ENCODE measurements around the gene ABCC12. TPM values are rescaled to one million over a fixed set of nuclear protein-coding genes. Genes with fewer than 3 reads are reported as not detected.

ABCC12 gene
- total and polyA plus RNA-seq, 10 of the 15 experiments (the other 5 are each of a cell fraction or from before 2014, with no cell fraction given), result 0.02 to 0.03 (median 0.03) TPM; not detected in 6

DNA sequence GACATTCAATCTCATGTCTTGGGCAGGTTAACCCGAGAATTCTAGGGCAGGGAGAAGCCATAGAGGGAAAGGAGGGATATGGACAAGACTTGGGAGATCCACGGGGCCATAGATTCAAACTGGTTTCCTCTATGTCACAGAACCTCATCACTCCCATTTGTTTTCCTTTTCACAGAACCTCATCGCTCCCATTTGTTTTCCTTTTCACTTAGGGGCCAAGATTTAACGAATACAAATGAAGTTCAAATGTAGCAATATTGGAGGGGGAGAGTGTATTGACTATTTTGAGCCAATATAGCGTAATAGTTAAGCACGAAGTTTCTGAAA, 49.0 kb upstream of the ABCC12 start:
- DNase-seq (ENCODE audit: low read depth, low spot score), result no peak
- intact Hi-C loops (cut with micrococcal nuclease; ENCODE audit: unreplicated experiment) (no loop called here), in situ Hi-C loops (cut with MboI) (no loop called here)
- Histone ChIP-seq H2AFZ (ENCODE audit: control insufficient read depth, low read depth, low read length) (no peak overlapping the region), H3K9me3 (replicated peaks; ENCODE audit: control insufficient read depth, insufficient read depth, low read length) (no peaks in the 10 kb centered on the region), H3K27me3 (replicated peaks in 1 of 2; ENCODE audit: control insufficient read depth in 2 of 2, insufficient read depth in 2 of 2, low read length in 1 of 2) (no peaks in the 10 kb centered on the region; a peak in 1 of 4 replicates), H3K27ac (ENCODE audit: control insufficient read depth, insufficient read depth) (no peak overlapping the region), H3K9ac (ENCODE audit: control insufficient read depth, insufficient read depth, low read length) (no peak overlapping the region), H4K20me1 (ENCODE audit: control insufficient read depth, insufficient read depth) (no peaks in the 10 kb centered on the region), H3K36me3 (ENCODE audit: control insufficient read depth in 2 of 2, insufficient read depth in 2 of 2, low read length in 1 of 2) (no peaks in the 10 kb centered on the region), H3K4me1 (ENCODE audit: control insufficient read depth, insufficient read depth, low read length) (no peaks in the 10 kb centered on the region), H3K4me2 (ENCODE audit: control insufficient read depth, insufficient read depth) (no peak overlapping the region), H3K4me3 (no peak overlapping the region), H3K79me2 (ENCODE audit: control insufficient read depth, insufficient read depth, low read length) (no peaks in the 10 kb centered on the region)
- no peak for TF ChIP-seq HDAC6 (IDR thresholded peaks at IDR 0.05; ENCODE audit: unreplicated experiment)
- TF ChIP-seq TCF7 (IDR thresholded peaks at IDR 0.05; ENCODE audit: borderline replicate concordance), result no peak
- no peak for TF ChIP-seq WRNIP1 (IDR thresholded peaks at IDR 0.05; ENCODE audit: borderline replicate concordance, low read depth, low read length)
- TF ChIP-seq ZNF207 (IDR thresholded peaks at IDR 0.05; ENCODE audit: borderline replicate concordance), result no peak
- TF ChIP-seq CHD4 (IDR thresholded peaks at IDR 0.05), result no peak
- TF ChIP-seq YY1 (IDR thresholded peaks at IDR 0.05; ENCODE audit: low read depth, low read length), result no peak
- TF ChIP-seq E2F8 (IDR thresholded peaks at IDR 0.05; ENCODE audit: low read depth, partially characterized antibody), result no peak
- TF ChIP-seq MXI1 (IDR thresholded peaks at IDR 0.05; ENCODE audit: low read depth, low read length), result no peak
- no peak for TF ChIP-seq ASH2L (IDR thresholded peaks at IDR 0.05; ENCODE audit: borderline replicate concordance, low read depth)
- no peak for TF ChIP-seq RELA (IDR thresholded peaks at IDR 0.05; ENCODE audit: borderline replicate concordance, partially characterized antibody)
- TF ChIP-seq DPF2 (IDR thresholded peaks at IDR 0.05), result no peak
- no peak for TF ChIP-seq POU2F2 (IDR thresholded peaks at IDR 0.05; ENCODE audit: borderline replicate concordance, low read depth, low read length)
- no peak for TF ChIP-seq NFYA (IDR thresholded peaks at IDR 0.05; ENCODE audit: borderline replicate concordance, low read depth, low read length)
- TF ChIP-seq ZBTB4 (CRISPR knock-in tag; IDR thresholded peaks at IDR 0.05), result no peak
- no peak for TF ChIP-seq POLR2AphosphoS5 (IDR thresholded peaks at IDR 0.05; ENCODE audit: low read length)
- TF ChIP-seq, protein P1, sequence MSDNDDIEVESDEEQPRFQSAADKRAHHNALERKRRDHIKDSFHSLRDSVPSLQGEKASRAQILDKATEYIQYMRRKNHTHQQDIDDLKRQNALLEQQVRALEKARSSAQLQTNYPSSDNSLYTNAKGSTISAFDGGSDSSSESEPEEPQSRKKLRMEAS (IDR thresholded peaks at IDR 0.05; ENCODE audit: low read depth, low read length), result no peak
- no peak for TF ChIP-seq SMAD1 (IDR thresholded peaks at IDR 0.05; ENCODE audit: low read depth, partially characterized antibody)
- ChIA-PET SMC1A (ENCODE audit: uncharacterized antibody, unreplicated experiment) (no interaction called here), RAD21 (ENCODE audit: unreplicated experiment) (no interaction called here), CTCF (no interaction called here), POLR2A (no interaction called here)
- BruUV-seq (replicated peaks), result no TSS peak
- WGBS (ENCODE audit: insufficient coverage, insufficient replicate concordance, low lambda C conversion rate, missing lambda C conversion rate), result 31% methylated on average over 6 of the region's 6 CpGs
- FAIRE-seq, result no peak
- no peak for ATAC-seq

Measured in GM12878 (cell line).